ENCODE measurements around the gene LRFN5.

Gene LRFN5

DNA sequence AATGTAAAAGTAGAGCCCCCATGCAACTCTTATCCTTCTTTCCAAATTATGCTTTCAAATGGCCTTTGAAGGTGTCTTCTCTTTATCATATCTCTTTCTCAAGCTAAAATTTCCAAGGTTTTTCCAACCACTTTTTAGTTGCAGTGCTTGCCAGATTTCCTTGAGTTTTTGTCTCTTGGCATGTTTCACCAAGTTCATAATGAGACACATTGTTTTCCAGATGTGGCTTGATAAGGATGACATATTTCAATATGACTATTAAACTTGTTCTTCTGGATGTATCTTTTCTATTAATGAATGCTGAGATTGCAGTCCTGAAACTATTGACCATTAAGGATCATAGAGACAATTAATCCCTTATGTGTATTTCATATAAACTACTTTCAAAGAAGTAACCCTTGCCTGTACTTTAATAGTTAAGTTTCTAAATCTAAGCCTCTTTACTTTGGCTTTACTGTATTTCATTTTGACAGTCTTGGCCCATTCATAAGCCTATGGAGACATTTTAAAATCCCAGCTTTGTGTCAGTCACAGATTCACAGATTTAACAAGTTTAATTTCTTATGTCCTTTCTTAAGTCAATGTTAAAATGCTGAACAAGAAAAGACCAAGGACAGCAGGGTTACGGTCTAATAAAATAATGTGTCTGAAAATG is 151.5 kb downstream of the LRFN5 start:
- Histone ChIP-seq H3K27ac (ENCODE audit: low read length) (no peak overlapping the region), H3K4me2 (ENCODE audit: insufficient read depth, low read length) (no peak overlapping the region), H3K9me3 (ENCODE audit: insufficient read depth, low read length, severe bottlenecking) (no peaks in the 10 kb centered on the region), H3K4me3 (ENCODE audit: low read depth in 1 of 2, low read length in 2 of 2) (no peak overlapping the region), H3K4me1 (ENCODE audit: insufficient read depth, low read length) (no peaks in the 10 kb centered on the region), H3K36me3 (ENCODE audit: insufficient read depth, low read length) (no peaks in the 10 kb centered on the region), H4K20me1 (ENCODE audit: insufficient read depth, low read length) (no peaks in the 10 kb centered on the region), H3K79me2 (ENCODE audit: insufficient read depth, low read length) (no peaks in the 10 kb centered on the region), H3K9ac (ENCODE audit: low read depth, low read length) (no peak overlapping the region), H2AFZ (ENCODE audit: low read depth, low read length) (no peak overlapping the region), H3K27me3 (ENCODE audit: insufficient read depth, low read length, poor library complexity) (no peaks in the 10 kb centered on the region)
- no peak for TF ChIP-seq EZH2 (IDR thresholded peaks at IDR 0.05; ENCODE audit: borderline replicate concordance, low read depth, low read length, severe bottlenecking)
- TF ChIP-seq, protein P1, sequence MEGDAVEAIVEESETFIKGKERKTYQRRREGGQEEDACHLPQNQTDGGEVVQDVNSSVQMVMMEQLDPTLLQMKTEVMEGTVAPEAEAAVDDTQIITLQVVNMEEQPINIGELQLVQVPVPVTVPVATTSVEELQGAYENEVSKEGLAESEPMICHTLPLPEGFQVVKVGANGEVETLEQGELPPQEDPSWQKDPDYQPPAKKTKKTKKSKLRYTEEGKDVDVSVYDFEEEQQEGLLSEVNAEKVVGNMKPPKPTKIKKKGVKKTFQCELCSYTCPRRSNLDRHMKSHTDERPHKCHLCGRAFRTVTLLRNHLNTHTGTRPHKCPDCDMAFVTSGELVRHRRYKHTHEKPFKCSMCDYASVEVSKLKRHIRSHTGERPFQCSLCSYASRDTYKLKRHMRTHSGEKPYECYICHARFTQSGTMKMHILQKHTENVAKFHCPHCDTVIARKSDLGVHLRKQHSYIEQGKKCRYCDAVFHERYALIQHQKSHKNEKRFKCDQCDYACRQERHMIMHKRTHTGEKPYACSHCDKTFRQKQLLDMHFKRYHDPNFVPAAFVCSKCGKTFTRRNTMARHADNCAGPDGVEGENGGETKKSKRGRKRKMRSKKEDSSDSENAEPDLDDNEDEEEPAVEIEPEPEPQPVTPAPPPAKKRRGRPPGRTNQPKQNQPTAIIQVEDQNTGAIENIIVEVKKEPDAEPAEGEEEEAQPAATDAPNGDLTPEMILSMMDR (IDR thresholded peaks at IDR 0.05; ENCODE audit: borderline replicate concordance, extremely low read depth, low read length, poor library complexity, severe bottlenecking): no peak
- no peak for DNase-seq
- no peak for ATAC-seq (ENCODE audit: insufficient read depth, low read depth)

GRCh38 chr14:41761204-41761603 is 154.5 kb downstream of the LRFN5 start:
- no peak for DNase-seq
- no peaks in the 10 kb centered on the region for H3K79me2 ChIP-seq (ENCODE audit: insufficient read depth, low read length)
- no peak overlapping the region for H3K4me2 ChIP-seq (ENCODE audit: insufficient read depth, low read length)
- no peaks in the 10 kb centered on the region for H3K27me3 ChIP-seq (ENCODE audit: insufficient read depth, low read length, poor library complexity)
- no peaks in the 10 kb centered on the region for H4K20me1 ChIP-seq (ENCODE audit: insufficient read depth, low read length)
- TF ChIP-seq, protein P1 (IDR thresholded peaks at IDR 0.05; ENCODE audit: borderline replicate concordance, extremely low read depth, low read length, poor library complexity, severe bottlenecking): no peak
- no peak for TF ChIP-seq EZH2 (IDR thresholded peaks at IDR 0.05; ENCODE audit: borderline replicate concordance, low read depth, low read length, severe bottlenecking)
- no peak overlapping the region for H3K9ac ChIP-seq (ENCODE audit: low read depth, low read length)
- no peaks in the 10 kb centered on the region for H3K36me3 ChIP-seq (ENCODE audit: insufficient read depth, low read length)
- no peaks in the 10 kb centered on the region for H3K4me1 ChIP-seq (ENCODE audit: insufficient read depth, low read length)
- no peak for ATAC-seq (ENCODE audit: insufficient read depth, low read depth)
- no peak overlapping the region for H3K4me3 ChIP-seq (ENCODE audit: low read depth in 1 of 2, low read length in 2 of 2)
- H2AFZ ChIP-seq (ENCODE audit: low read depth, low read length): no peak overlapping the region
- H3K9me3 ChIP-seq (ENCODE audit: insufficient read depth, low read length, severe bottlenecking): no peaks in the 10 kb centered on the region
- no peak overlapping the region for H3K27ac ChIP-seq (ENCODE audit: low read length)

GRCh38 chr14:41766772-41767171 is 160.1 kb downstream of the LRFN5 start:
- ATAC-seq (ENCODE audit: insufficient read depth, low read depth) (no peak), DNase-seq (no peak)
- Histone ChIP-seq H3K27ac (ENCODE audit: low read length) (no peak overlapping the region), H3K36me3 (ENCODE audit: insufficient read depth, low read length) (no peaks in the 10 kb centered on the region), H4K20me1 (ENCODE audit: insufficient read depth, low read length) (no peaks in the 10 kb centered on the region), H3K4me1 (ENCODE audit: insufficient read depth, low read length) (no peaks in the 10 kb centered on the region), H3K4me2 (ENCODE audit: insufficient read depth, low read length) (no peak overlapping the region), H3K27me3 (ENCODE audit: insufficient read depth, low read length, poor library complexity) (no peaks in the 10 kb centered on the region), H3K79me2 (ENCODE audit: insufficient read depth, low read length) (no peaks in the 10 kb centered on the region), H3K9ac (ENCODE audit: low read depth, low read length) (no peak overlapping the region), H3K4me3 (ENCODE audit: low read depth in 1 of 2, low read length in 2 of 2) (no peak overlapping the region), H3K9me3 (ENCODE audit: insufficient read depth, low read length, severe bottlenecking) (no peaks in the 10 kb centered on the region), H2AFZ (ENCODE audit: low read depth, low read length) (no peak overlapping the region)
- TF ChIP-seq EZH2 (IDR thresholded peaks at IDR 0.05; ENCODE audit: borderline replicate concordance, low read depth, low read length, severe bottlenecking): no peak
- TF ChIP-seq, protein P1 (IDR thresholded peaks at IDR 0.05; ENCODE audit: borderline replicate concordance, extremely low read depth, low read length, poor library complexity, severe bottlenecking): no peak

Measured in DND-41 (cell line).